K562 (cell line): ENCODE measurements around the gene GORASP2. TPM values are rescaled to one million over a fixed set of nuclear protein-coding genes. Genes with fewer than 3 reads are reported as not detected.
A peak's percentile ranks its signal among the peaks of the same experiment; 100 is the strongest.

Experiments
- ATF7 ChIP-seq: fragments of 450-650 bp; IDR thresholded peaks from 2 replicates; pipeline ENCODE4 v1.7.1; 2014; ENCODE audit warnings: mild to moderate bottlenecking, moderate library complexity
- CEBPG ChIP-seq, 3 experiments: fragments of 200-800 bp in 1 of 3; sonication (Bioruptor generic) in 1 of 3; sonication (generic) in 1 of 3; formaldehyde crosslinking in 1 of 3; IDR thresholded peaks in 2 of 3; conservative IDR thresholded peaks in 1 of 3; 2 replicates each; pipeline versions ENCODE4 v1.6.1 to v1.8.0; 2016 to 2022; ENCODE audit warnings: missing compliant biosample characterization in 2 of 3, missing genetic modification characterization in 2 of 3, mild to moderate bottlenecking in 1 of 3, missing genetic modification reagents in 1 of 3
- CLOCK ChIP-seq: fragments of 250-450 bp; sonication (Bioruptor Pico); IDR thresholded peaks from 2 replicates; pipeline ENCODE4 v1.4.0; 2020; ENCODE audit warnings: mild to moderate bottlenecking, moderate library complexity, borderline replicate concordance
- CREB1 ChIP-seq, 2 experiments: sonication (generic) in 1 of 2; formaldehyde crosslinking in 1 of 2; IDR thresholded peaks; 2 replicates each; pipeline versions ENCODE4 v1.6.1 to v1.8.0; 2012 to 2022; ENCODE audit warnings: inconsistent platforms in 1 of 2, mild to moderate bottlenecking in 1 of 2, missing genetic modification reagents in 1 of 2, moderate library complexity in 1 of 2
- HBP1 ChIP-seq: fragments of 450-650 bp; formaldehyde crosslinking; IDR thresholded peaks from 2 replicates; pipeline ENCODE4 v1.4.0; 2022; ENCODE audit warnings: missing genetic modification characterization
- KLF1 ChIP-seq: fragments of 450-650 bp; IDR thresholded peaks from 2 replicates; pipeline ENCODE4 v1.6.1; 2016; ENCODE audit warnings: missing genetic modification characterization, missing compliant biosample characterization
- PRDM10 ChIP-seq: fragments of 450-650 bp; IDR thresholded peaks from 2 replicates; pipeline ENCODE4 v1.6.1; 2018; ENCODE audit not compliant: partially characterized antibody
- PRPF4 ChIP-seq: fragments of 200-400 bp; formaldehyde crosslinking; IDR thresholded peaks from one replicate; pipeline ENCODE4 v1.6.1; 2017; ENCODE audit warnings: low read length, low read depth, mild to moderate bottlenecking; ENCODE audit not compliant: insufficient read depth, poor library complexity, severe bottlenecking
- RBM39 ChIP-seq: fragments of 200-400 bp; formaldehyde crosslinking; optimal IDR thresholded peaks from 2 replicates; pipeline ENCODE3; 2018; ENCODE audit warnings: low read depth, low read length
- RFX5 ChIP-seq: IDR thresholded peaks from 2 replicates; pipeline ENCODE4 v1.6.1; 2011; ENCODE audit warnings: low read depth, mild to moderate bottlenecking, improper control_type of control experiment, low read length
- RUNX1 ChIP-seq: sonication (generic); IDR thresholded peaks from 2 replicates; pipeline ENCODE4 v1.6.1; 2016; ENCODE audit warnings: antibody characterized with exemption, low read depth
- SMC3 ChIP-seq: conservative IDR thresholded peaks from 2 replicates; pipeline ENCODE4 v1.6.1; 2011; ENCODE audit warnings: low read depth, low read length, improper control_type of control experiment; ENCODE audit not compliant: insufficient read depth
- XRCC4 ChIP-seq: IDR thresholded peaks from one replicate; pipeline ENCODE4 v1.6.1; 2011; ENCODE audit not compliant: insufficient read depth, insufficient read length; ENCODE audit errors: extremely low read depth
- ZC3H8 ChIP-seq: fragments of 450-650 bp; IDR thresholded peaks from 2 replicates; pipeline ENCODE4 v1.6.1; 2017
- ZNF77 ChIP-seq: fragments of 250-450 bp; sonication (Bioruptor Pico); IDR thresholded peaks from 2 replicates; pipeline ENCODE4 v1.5.0; 2020
- polyA plus RNA-seq, 8 experiments: library from polyadenylated mRNA; depleted of rRNA in 4 of 8; stranded (reverse) in 5 of 8; unstranded in 3 of 8; fragments of >200 nt; fragmentation: Nextera tagmentation in 2 of 8; fragmentation: Illumina TruSeq in 1 of 8; extraction: Ambion mirVana in 2 of 8; extraction: Trizol in 1 of 8; gene quantifications; 2 replicates each; pipeline versions ENCODE4 v1.2.1 to v1.2.3, GENCODE V29; 2011 to 2014; ENCODE audit warnings: inconsistent platforms in 1 of 8, missing spikeins in 1 of 8
- total RNA-seq, 7 experiments: library from RNA; depleted of rRNA in 6 of 7; stranded (reverse); fragments of >200 nt in 6 of 7; fragmentation: Illumina TruSeq in 2 of 7; extraction: Trizol in 2 of 7; gene quantifications; 2 replicates each; pipeline versions ENCODE4 v1.2.1 to v1.2.3, GENCODE V29; 2011 to 2021; ENCODE audit warnings: low replicate concordance in 1 of 7
- TF ChIP-seq, protein P1 (sequence below): sonication (generic); formaldehyde crosslinking; IDR thresholded peaks from 2 replicates; pipeline ENCODE4 v1.4.0; 2020; ENCODE audit warnings: mild to moderate bottlenecking, missing genetic modification reagents

Gene GORASP2
- total and polyA plus RNA-seq, 9 of the 15 experiments (the other 6 are each of a cell fraction or from before 2014, with no cell fraction given): 27.4 to 180 (median 59.6) TPM

DNA sequence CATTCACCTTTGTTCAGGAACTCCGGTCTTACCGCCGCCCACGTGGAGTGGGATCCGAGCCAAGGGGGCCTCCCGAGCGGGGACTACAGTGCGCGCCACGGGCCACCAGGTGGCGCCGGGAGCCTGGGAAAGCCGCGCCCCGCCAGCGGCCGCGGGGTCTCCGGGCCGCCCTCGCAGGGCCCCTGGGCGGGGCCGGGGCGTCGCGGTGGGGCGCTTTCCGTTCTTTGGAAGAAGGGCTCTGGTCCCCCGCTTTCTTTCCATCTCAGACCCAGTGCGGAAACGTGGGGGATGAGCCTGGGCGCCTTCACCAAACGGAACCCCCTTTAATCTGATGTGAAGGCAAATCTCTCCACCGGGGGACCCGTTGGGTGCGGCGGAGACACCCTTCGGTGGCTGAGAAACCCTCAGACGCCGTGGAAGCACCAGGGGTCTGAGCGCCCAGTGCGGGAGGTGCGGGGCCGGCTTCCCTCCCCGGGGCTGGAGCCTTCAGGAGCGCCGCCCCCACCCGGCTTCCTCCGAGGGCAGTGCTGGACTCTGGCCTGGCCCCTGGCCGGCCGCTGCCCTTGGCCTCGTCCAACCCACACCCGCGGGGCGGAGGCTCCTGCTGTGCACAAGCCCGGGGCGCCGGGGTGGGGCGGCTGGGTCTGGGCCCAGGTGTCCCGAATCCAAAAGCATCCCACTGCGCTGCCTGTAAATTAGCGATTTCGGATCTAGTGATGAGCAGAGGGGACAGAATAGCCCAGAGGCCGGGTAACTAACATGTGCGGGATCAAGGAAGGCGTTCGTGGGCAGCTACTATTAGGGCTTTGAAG, 44.6 kb downstream of the GORASP2 start (continued):
- TF ChIP-seq PRDM10 (peak; percentile 94), RBM39 (no peak), PRPF4 (no peak), XRCC4 (no peak), RUNX1 (peak; percentile 70; the same call in 1 of the 2 replicates), HBP1 (no peak), CLOCK (CRISPR knock-in tag) (no peak), ZNF77 (CRISPR knock-in tag) (no peak), ATF7 (peak; percentile 83), CEBPG (CRISPR knock-in tag; IDR thresholded peaks at IDR 0.05) (no peak), CEBPG (tag; conservative IDR thresholded peaks at IDR 0.05 in 1 of 2, IDR thresholded peaks at IDR 0.05 in 1 of 2) (no peak), RFX5 (no peak), CREB1 (IDR thresholded peaks at IDR 0.05) (peak; percentile 23; the same call in 1 of the 2 replicates), CREB1 (CRISPR knock-in tag; IDR thresholded peaks at IDR 0.05) (no peak), SMC3 (peak; percentile 99), ZC3H8 (no peak), KLF1 (peak; percentile 94)
- TF ChIP-seq, protein P1, sequence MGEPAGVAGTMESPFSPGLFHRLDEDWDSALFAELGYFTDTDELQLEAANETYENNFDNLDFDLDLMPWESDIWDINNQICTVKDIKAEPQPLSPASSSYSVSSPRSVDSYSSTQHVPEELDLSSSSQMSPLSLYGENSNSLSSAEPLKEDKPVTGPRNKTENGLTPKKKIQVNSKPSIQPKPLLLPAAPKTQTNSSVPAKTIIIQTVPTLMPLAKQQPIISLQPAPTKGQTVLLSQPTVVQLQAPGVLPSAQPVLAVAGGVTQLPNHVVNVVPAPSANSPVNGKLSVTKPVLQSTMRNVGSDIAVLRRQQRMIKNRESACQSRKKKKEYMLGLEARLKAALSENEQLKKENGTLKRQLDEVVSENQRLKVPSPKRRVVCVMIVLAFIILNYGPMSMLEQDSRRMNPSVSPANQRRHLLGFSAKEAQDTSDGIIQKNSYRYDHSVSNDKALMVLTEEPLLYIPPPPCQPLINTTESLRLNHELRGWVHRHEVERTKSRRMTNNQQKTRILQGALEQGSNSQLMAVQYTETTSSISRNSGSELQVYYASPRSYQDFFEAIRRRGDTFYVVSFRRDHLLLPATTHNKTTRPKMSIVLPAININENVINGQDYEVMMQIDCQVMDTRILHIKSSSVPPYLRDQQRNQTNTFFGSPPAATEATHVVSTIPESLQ: peak; percentile 30; the same call in 1 of the 2 replicates
